Astrocyte of the cerebellum (primary cell): ENCODE measurements around the gene PDLIM1.
A peak's percentile ranks its signal among the peaks of the same experiment; 100 is the strongest.

ENCODE experiments used
- DNase-seq: peaks from one replicate; pipeline ENCODE4 v3.0.0-alpha.2; 2011; ENCODE audit warnings: low read depth
- H3K4me3 ChIP-seq: 2 replicates; pipeline ENCODE4 v1.5.1; 2011; ENCODE audit warnings: mild to moderate bottlenecking, low read depth, low read length, moderate library complexity
- CTCF ChIP-seq: IDR thresholded peaks from 2 replicates; pipeline ENCODE4 v1.5.1; 2012; ENCODE audit warnings: low read length, low read depth, moderate library complexity, mild to moderate bottlenecking; ENCODE audit errors: missing control alignments
- in situ Hi-C: cut with HindIII; loops from 2 replicates; pipeline ENCODE4 v1.10.0; 2017; ENCODE audit warnings: low sequenced_read_pairs

Gene PDLIM1

GRCh38 chr10:95279042-95279820, 11.6 kb downstream of the PDLIM1 start:
- in situ Hi-C loops: no loop called here
- no peak for TF ChIP-seq CTCF
- DNase-seq: no peak
- H3K4me3 ChIP-seq: no peak overlapping the region

GRCh38 chr10:95278061-95278988, 12.5 kb downstream of the PDLIM1 start:
- in situ Hi-C loops: no loop called here
- peak; percentile 29 for DNase-seq
- no peak for TF ChIP-seq CTCF
- H3K4me3 ChIP-seq: no peak overlapping the region

GRCh38 chr10:95277614-95278013, 13.2 kb downstream of the PDLIM1 start:
- no peak for TF ChIP-seq CTCF
- in situ Hi-C loops: no loop called here
- DNase-seq: no peak

GRCh38 chr10:95277201-95277570, 13.6 kb downstream of the PDLIM1 start:
- DNase-seq: no peak
- no peak overlapping the region for H3K4me3 ChIP-seq
- in situ Hi-C loops: no loop called here
- TF ChIP-seq CTCF: no peak

More at GRCh38 chr10:95277614-95278013, 13.2 kb downstream of the PDLIM1 start:
- H3K4me3 ChIP-seq: no peak overlapping the region

GRCh38 chr10:95276367-95277200, 14.2 kb downstream of the PDLIM1 start:
- no peak for TF ChIP-seq CTCF
- H3K4me3 ChIP-seq: no peak overlapping the region
- no peak for DNase-seq
- in situ Hi-C loops: no loop called here
